SH-SY5Y (cell line): ENCODE results near the gene TINCR.

Experiments used
- GATA2 ChIP-seq: IDR thresholded peaks from 2 replicates; pipeline ENCODE4 v1.6.1; 2011; ENCODE audit warnings: mild to moderate bottlenecking, low read depth, low read length
- GATA3 ChIP-seq: IDR thresholded peaks from 2 replicates; pipeline ENCODE4 v1.6.1; 2011; ENCODE audit warnings: low read depth, mild to moderate bottlenecking, low read length, moderate library complexity

DNA sequence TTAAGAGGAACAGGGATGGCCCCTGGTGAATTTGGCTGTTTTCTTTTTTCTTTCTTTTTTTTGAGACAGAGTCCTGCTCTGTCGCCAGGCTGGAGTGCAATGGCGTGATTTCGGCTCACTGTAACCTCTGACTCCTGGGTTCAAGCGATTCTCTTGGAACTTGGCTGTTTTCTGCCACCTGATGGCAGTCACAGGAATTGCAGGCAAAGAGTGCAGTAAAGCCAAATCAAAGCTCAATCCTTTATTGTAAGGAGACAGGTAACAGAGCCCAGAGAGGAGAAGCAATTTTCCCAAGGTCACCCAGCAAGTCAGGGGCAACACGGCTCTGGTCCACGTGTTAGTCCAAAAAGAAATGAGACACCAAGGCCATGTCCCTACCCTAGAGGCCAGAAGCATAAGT is 6.2 kb downstream of the TINCR start:
- no peak for TF ChIP-seq GATA3
- TF ChIP-seq GATA2, result no peak
